ENCODE data around the gene YKT6.

The YKT6 gene

GRCh38 chr7:44257618-44258422 lies 57.0 kb downstream of the YKT6 start:
- Mint-ChIP-seq H3K4me1 (ENCODE audit: low read depth) (peaks cover 23% of the 10 kb centered on the region), H3K27ac (peak overlapping the region; percentile 92), H3K27me3 (ENCODE audit: low read depth) (no peaks in the 10 kb centered on the region), H3K9me3 (peaks cover 8% of the 10 kb centered on the region), H3K36me3 (ENCODE audit: low read depth) (peaks cover 2% of the 10 kb centered on the region), H3K4me3 (peak overlapping the region; percentile 66)

GRCh38 chr7:44258423-44258760 lies 57.6 kb downstream of the YKT6 start:
- peaks cover 2% of the 10 kb centered on the region for H3K36me3 Mint-ChIP-seq (ENCODE audit: low read depth)
- H3K27ac Mint-ChIP-seq, result peak overlapping the region; percentile 92
- H3K4me3 Mint-ChIP-seq, result peak overlapping the region; percentile 66
- peaks cover 8% of the 10 kb centered on the region for H3K9me3 Mint-ChIP-seq
- H3K4me1 Mint-ChIP-seq (ENCODE audit: low read depth), result peaks cover 23% of the 10 kb centered on the region
- no peaks in the 10 kb centered on the region for H3K27me3 Mint-ChIP-seq (ENCODE audit: low read depth)

GRCh38 chr7:44258865-44259546 lies 58.2 kb downstream of the YKT6 start:
- Mint-ChIP-seq H3K9me3 (peaks cover 8% of the 10 kb centered on the region), H3K4me3 (no peak overlapping the region), H3K36me3 (ENCODE audit: low read depth) (peaks cover 2% of the 10 kb centered on the region), H3K4me1 (ENCODE audit: low read depth) (peaks cover 23% of the 10 kb centered on the region), H3K27ac (no peak overlapping the region), H3K27me3 (ENCODE audit: low read depth) (no peaks in the 10 kb centered on the region)

- Mint-ChIP-seq H3K4me1 (ENCODE audit: low read depth) (peaks cover 25% of the 10 kb centered on the region), H3K4me3 (no peak overlapping the region), H3K27ac (peak overlapping the region; percentile 62), H3K27me3 (ENCODE audit: low read depth) (no peaks in the 10 kb centered on the region), H3K9me3 (peaks cover 2% of the 10 kb centered on the region), H3K36me3 (ENCODE audit: low read depth) (no peaks in the 10 kb centered on the region)
Observed at GRCh38 chr7:44259547-44260457, 59.0 kb downstream of the YKT6 start.

- peaks cover 25% of the 10 kb centered on the region for H3K4me1 Mint-ChIP-seq (ENCODE audit: low read depth)
- peaks cover 5% of the 10 kb centered on the region for H3K27me3 Mint-ChIP-seq (ENCODE audit: low read depth)
- no peaks in the 10 kb centered on the region for H3K9me3 Mint-ChIP-seq
- no peak overlapping the region for H3K27ac Mint-ChIP-seq
- H3K36me3 Mint-ChIP-seq (ENCODE audit: low read depth), result no peaks in the 10 kb centered on the region
- no peak overlapping the region for H3K4me3 Mint-ChIP-seq
Observed at GRCh38 chr7:44261240-44261639, 60.5 kb downstream of the YKT6 start.

GRCh38 chr7:44262031-44262430 lies 61.3 kb downstream of the YKT6 start:
- no peak overlapping the region for H3K4me3 Mint-ChIP-seq
- H3K9me3 Mint-ChIP-seq, result no peaks in the 10 kb centered on the region
- no peak overlapping the region for H3K27ac Mint-ChIP-seq
- H3K36me3 Mint-ChIP-seq (ENCODE audit: low read depth), result no peaks in the 10 kb centered on the region
- peaks cover 25% of the 10 kb centered on the region for H3K4me1 Mint-ChIP-seq (ENCODE audit: low read depth)
- peaks cover 5% of the 10 kb centered on the region for H3K27me3 Mint-ChIP-seq (ENCODE audit: low read depth)

- no peaks in the 10 kb centered on the region for H3K36me3 Mint-ChIP-seq (ENCODE audit: low read depth)
- no peak overlapping the region for H3K4me3 Mint-ChIP-seq
- H3K9me3 Mint-ChIP-seq, result no peaks in the 10 kb centered on the region
- no peak overlapping the region for H3K27ac Mint-ChIP-seq
- peaks cover 5% of the 10 kb centered on the region for H3K27me3 Mint-ChIP-seq (ENCODE audit: low read depth)
- peaks cover 11% of the 10 kb centered on the region for H3K4me1 Mint-ChIP-seq (ENCODE audit: low read depth)
Observed at GRCh38 chr7:44263326-44264082, 62.7 kb downstream of the YKT6 start.

Data from T-helper 1 cell treated with Interleukin-12 subunit alpha and Interleukin-12 subunit beta and Interleukin-4 antibody, amounts not matched to agents 30 μg/mL and 1 μg/mL, for 36 hours (primary cell).